NCI-H1092 (cell line): ENCODE measurements around the gene COLEC12.

Experiments
- DNase-seq: peaks from one replicate; lab custom pipeline; 2025; lab: John Stamatoyannopoulos, UW

The COLEC12 gene

DNA sequence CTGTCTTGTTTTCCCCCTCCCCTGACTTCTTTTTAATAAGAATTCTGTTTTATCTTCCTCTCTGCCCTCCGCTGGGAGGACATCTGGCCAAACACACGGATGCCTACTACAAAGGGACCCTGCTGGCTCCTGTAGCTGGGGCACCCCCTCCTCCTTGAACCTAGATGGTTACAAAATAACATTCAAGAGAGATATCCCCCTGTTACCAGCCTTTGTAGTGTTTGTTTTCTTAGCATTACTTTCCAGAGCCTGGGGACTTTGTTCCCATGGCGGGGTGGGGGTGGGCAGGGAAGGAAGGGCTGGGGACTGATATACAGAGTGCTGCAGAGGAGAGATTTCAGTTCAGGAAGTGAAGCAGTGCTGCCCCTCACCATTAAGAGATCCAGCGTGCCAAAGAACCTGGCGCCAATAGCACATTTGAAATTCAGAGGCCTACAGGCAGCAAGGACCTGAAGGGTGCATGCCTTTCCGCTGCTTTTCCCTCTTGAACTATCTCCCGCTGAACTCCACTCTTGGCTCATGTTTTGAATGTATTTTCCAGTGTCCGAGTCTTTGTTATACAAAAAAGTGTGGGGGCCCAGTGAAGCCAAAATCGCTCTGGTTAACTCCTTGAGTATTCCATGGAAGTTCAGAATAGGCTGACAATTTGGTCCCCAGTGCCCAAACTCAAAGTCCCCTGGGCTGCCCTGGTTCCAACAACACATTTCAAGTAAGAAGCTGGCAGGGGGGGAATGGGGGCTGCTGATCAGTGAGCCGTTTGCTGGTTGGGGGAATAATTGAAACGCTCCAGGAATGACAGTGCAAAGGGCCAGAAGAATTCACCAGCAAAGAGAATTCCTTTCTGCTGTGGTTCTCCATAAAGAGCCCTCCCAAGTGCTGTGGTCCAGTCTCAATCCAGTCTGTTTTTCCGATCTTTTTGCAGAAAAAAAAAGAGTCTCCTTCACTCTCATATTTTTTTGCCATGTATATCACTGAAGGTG lies 137.9 kb downstream of the COLEC12 start:
- no peak for DNase-seq

GRCh38 chr18:361941-362310 lies 138.6 kb downstream of the COLEC12 start:
- DNase-seq, result no peak

GRCh38 chr18:361100-361732 lies 139.3 kb downstream of the COLEC12 start:
- no peak for DNase-seq

GRCh38 chr18:360676-361075 lies 139.8 kb downstream of the COLEC12 start:
- DNase-seq, result no peak

DNA sequence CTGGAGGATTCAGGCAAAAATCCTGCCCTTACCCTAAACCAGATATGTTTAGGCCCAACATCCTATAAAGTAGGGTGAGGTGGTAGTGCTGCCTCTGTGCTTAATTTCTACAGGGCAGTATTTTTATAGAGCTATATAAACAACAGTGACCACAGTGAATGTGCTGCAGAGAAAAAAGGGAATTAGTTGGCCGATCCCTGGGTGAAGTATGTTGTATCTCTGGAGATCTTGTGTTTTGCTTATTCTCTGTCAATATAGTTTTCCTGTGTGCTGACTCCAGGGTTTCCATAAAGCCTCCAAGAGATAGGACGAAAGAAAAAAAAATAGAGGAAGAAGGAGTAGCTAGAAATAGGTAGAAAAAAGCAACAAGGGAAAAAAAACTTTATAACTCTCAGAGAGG lies 143.7 kb downstream of the COLEC12 start:
- DNase-seq, result no peak

- no peak for DNase-seq
Measured at GRCh38 chr18:355678-356077, 144.8 kb downstream of the COLEC12 start.

DNA sequence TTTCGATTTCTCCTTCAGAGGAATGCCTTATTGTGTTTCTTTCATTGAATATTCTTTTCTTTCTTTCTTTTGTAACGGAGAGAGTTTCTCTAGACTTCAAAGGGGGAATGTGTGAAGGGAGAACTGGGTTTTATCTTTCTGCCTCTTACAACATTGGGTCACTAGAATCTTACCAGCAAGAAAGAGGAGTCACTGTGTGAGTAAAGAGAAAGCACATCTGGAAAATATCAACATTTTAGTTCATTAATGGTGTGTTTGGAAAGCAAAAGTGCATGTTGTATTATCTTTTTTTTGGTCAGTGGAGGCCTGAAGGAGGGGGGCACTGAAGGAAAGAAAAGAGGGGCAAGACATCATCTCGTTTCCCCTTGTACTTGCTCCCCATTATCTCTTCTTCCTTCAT lies 146.0 kb downstream of the COLEC12 start:
- no peak for DNase-seq

GRCh38 chr18:354003-354402 lies 146.5 kb downstream of the COLEC12 start:
- no peak for DNase-seq

DNA sequence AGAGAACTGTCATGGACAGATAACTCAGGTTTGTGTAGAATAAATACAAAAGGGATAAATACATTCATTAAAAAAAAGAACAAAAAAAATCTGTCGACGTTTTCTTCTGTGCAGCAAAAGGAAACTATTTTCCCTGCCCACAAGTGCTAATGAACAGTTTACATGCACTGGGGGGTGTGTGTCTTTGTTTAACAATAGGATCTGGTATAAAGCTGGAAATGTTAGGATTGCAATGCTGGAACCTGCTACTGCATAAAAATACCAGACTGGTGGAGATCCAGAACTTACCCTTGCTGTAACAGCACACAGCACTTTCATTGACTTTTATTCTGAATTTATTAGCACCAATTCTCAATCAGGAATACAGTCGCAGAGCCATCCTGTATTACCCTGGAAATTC lies 148.1 kb downstream of the COLEC12 start:
- no peak for DNase-seq

- no peak for DNase-seq
Measured at GRCh38 chr18:350953-351572, 149.4 kb downstream of the COLEC12 start.

DNA sequence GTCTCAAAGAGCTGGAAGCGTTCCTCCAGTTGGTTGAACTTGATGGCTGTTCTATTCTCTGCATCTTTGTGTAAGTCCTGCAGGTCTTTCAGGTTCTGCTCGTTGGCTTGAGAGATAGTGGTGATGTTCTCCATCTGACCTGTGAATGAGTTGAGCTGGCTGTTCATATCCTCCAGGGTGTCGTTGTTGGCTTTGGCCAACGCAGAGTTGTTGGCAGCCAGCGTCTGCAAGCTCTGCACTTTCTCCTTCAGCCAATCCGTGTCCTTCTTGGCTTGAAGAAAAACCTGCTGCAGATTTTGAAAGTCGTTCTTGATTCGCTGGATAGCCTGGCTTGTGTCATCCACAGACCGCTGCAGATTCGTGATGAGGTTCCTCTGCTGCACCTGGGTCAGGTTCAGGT lies 153.9 kb downstream of the COLEC12 start:
- no peak for DNase-seq

DNA sequence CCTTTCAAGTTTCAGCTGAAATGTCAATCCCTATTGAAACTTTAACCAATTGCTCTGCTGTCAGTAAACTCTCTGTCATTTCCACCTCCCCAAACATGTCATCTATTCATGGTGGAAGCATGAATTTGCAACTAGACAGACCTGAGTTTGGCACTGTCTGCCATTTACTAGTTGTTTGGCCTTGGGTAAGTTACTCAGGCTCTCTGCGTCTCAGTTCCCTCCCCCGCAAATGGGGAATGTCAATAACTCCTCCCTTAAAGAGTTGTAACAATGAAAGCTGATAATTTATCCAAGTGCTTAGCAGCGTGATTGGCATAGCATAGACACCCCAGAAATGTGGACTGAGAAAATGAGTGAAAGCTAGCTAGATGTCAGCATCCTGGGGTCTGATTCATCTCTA lies 159.4 kb downstream of the COLEC12 start:
- DNase-seq, result no peak

DNA sequence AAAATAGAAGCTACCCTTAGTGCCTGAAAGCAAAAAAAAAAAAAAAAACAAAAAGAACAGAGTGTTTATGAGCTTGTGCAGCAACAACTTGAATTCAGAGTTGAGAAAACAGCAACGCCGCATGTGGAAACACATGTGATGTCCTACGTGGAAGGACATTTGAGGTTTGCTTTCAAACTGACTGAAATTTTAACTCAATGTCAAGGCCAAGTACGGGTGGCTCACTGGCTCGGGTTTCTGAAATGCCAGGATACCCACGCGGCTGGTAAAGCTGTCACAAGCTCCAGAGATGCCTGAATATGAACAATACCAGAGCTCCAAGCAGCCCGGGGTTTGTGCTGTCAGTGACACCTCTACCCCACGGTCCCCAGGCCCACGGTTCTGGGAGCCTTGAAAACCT lies 160.5 kb downstream of the COLEC12 start:
- no peak for DNase-seq

DNA sequence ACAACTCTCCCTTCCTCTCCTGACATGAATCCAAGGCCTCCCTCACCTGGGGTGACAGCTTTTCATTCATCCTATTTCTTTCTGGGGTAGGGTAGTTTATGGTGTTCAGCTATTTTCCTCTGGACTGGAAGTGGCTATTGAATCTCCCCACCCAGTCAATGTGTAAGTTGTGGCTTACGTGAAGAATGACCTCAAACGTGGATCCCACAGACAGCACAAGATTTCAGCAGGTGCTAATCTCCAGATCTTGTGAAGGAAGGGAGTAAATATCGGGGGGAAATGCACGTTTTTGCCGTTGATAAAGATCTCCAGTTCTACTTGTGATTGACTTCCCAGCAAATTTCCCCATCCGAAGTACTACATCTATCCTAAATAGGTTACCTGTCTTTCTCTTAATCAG lies 161.3 kb downstream of the COLEC12 start:
- no peak for DNase-seq

- DNase-seq, result no peak
Measured at GRCh38 chr18:336713-337112, 163.8 kb downstream of the COLEC12 start.

DNA sequence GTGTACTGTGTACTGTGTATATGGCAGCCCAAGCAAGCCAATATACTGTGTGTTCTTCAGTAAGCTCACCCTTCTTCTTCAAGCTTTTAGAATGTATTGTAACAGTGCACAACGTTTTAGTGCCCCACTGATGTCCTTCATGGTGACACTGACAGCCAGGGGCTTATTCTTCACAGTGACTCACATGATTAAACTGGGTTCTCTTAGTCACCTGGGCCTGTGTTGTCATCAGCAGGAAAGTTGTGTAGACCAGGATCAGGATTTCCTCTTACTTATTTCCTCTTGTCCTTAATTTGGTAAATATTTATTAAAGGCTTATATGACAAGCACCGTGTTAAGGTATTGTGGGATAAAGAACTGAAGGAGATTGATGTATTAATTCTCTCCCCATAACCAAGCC lies 164.8 kb downstream of the COLEC12 start:
- DNase-seq, result no peak

DNA sequence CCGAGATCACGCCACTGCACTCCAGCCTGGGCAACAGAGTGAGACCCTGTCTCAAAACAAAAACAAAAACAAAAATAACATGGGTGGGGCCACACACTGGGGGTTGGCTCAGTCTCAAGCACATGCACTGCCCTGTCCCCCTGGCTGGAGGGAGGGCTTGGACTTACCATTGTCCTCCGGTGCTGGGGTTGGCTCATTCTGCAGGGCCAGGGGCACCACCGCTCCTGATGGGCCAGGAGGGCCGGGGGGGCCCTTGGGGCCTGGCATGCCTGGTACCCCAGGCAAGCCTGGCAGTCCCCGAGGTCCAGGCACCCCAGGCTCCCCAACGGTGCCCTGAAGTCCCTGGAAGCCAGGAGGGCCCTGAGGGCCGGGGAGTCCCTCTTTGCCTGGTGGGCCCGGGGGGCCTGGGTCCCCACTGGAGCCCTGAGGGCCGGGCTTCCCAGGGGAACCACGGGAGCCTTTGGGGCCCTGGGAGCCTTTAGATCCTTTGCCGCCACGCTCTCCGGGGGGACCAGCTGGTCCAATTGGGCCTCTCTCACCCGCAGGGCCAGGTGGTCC lies 165.8 kb downstream of the COLEC12 start:
- DNase-seq, result no peak

- DNase-seq, result no peak
Measured at GRCh38 chr18:332721-333510, 167.6 kb downstream of the COLEC12 start.

DNA sequence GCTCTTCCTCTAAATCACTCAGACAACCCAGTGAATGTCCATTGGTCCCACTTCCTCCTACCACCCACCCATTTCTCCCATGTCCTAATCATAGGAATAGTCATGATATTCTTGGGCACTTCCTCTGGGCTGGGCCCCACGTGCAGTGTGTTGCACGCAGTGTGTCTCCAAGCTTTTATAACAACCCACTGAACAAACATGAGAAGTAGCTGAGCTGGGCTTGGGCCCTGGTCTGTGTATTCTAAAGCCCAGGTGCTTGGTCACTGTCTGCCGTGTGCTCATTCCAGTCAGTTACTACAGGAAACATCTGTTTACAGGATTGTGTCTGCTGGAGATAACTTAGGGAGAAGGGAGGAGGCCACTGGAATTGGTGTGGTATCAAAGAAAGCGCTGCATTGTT lies 168.5 kb downstream of the COLEC12 start:
- DNase-seq, result no peak

DNA sequence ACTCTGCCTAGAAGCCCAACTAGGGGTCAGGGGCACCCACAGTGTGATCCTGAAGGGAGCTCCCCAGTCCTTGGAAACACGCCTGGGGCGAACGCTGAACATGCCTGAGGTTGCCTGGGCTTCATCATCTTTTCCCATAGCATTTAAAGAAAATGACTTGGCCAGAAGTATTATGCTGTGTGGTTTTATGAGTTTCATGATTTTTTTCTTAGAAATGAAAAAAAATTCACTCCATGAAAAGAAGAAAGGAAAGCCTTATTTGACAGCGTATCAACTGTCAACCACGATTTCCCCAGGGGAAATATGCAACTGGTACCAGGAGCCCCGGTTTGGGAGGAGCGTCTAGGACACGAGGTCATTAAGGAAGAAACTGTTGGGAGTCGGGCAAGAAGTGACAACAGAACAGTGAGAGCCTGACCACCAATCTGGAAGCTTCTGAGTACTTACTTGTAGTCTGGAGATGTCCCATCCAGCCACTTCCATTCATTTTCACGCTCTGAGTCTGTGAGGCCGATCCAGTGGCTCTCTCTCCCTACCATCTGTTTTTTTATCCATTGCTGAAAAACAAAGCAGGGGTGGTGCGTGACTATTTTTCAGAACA lies 169.2 kb downstream of the COLEC12 start:
- DNase-seq, result no peak

- DNase-seq, result no peak
Measured at GRCh38 chr18:328928-329327, 171.6 kb downstream of the COLEC12 start.

DNA sequence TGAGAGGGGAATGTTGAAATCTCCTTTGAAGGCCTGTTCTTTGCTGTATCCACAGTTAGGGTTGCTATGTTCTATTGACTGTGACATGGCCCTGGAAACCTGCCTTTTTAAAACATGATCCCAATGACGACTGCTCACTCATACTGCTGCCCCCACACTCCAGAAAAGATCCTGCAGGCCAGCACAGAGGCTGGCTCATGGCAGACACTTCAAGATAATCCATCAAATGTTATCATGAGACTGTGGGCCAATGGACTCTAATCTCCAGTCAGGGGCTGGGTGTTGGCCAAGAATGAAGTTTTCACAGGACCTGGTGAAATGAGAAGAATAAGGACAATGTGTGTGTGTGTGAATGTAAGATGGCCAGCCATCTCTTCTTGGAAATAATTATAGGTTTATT lies 173.7 kb downstream of the COLEC12 start:
- no peak for DNase-seq
